GM21447 (cell line): ENCODE data around the gene AMBRA1.
"Not testable (repeated sequence)": the region's sequence is repeated elsewhere in the genome, so short reads cannot be mapped to it uniquely, and the experiment has no call there.

Source experiments
- ATAC-seq: cut with Tn5 transposase; IDR thresholded peaks from one replicate; pipeline ENCODE4 v1.9.1; 2021; ENCODE audit not compliant: unreplicated experiment

The AMBRA1 gene

DNA sequence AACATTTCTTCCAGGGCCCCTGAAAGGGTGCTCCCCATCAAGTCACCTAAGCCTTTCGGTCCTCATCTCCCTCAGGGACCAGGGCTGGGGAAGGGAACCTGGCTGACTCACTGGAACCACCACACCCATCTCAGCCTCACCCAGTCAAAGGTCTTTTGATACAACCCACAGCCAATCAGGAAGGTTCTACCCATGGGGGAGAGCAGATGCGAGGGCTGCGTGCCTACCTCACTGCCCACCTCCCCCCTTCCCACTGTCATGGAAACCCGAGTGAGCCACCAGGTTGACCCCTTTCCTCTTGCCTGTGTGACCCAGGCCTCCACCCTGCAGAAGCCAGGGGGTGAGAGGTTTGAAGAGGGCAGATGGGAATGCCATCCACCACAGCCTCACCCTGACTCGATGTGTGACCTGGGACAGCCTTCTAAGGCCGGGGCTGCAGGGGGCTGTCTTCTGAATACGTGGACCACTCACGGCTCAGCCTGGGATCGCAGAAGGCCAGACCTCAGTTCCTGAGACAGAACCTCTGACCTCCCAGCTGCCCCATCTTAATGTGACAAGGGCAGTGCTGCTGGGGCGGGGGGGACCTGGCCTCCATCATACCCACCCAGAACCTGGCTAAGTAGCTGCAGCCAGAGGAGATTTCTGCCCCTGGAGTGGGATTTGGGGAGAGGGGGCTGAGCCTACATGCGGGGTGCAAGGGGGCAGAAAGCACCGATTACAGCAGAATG lies 209.7 kb downstream of the AMBRA1 start:
- no peak for ATAC-seq

DNA sequence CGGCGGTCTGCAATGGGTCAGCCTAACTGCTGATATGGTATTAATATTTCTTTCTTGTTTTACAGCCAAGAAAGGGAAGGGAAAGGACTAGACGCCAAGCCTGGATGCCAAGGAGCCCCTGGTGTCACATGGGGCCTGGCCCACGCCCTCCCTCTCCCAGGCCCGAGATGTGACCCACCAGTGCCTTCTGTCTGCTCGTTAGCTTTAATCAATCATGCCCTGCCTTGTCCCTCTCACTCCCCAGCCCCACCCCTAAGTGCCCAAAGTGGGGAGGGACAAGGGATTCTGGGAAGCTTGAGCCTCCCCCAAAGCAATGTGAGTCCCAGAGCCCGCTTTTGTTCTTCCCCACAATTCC lies 210.4 kb downstream of the AMBRA1 start:
- no peak for ATAC-seq

DNA sequence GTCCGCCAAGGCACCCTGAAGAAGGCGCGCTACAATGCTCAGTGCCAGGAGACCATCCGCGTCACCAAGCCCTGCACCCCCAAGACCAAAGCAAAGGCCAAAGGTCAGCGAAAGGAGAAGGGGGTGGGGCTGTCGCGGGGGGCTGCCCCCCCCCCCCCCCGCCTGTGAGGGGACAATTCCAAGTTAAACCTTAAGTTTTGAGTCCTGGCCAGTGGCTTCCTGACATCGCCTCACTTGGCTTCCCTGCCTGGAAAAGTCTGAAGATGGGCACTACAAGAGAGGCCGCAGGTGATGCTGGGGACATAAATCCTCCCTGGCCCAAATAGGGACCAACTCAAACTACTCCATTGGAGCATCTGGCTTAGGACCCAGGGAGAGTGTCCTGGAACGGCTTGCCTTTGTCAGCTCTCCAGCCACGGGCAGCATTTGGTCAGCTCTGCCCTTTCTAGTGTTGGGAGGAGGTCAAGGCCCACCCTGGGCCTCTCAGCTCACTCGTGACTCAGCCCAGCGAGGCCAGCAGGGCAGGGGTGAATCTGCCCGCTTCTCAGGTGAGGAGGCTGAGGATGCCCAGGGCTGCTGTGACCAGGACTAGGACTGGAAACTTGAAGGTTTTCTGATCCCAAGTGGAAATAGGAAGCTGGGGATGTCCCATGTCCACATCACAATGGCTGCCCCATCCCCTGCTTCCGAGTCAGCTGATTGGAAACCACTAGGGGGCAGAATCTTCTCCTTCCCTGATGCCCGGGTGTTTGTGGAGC lies 211.0 kb downstream of the AMBRA1 start:
- ATAC-seq: no peak

DNA sequence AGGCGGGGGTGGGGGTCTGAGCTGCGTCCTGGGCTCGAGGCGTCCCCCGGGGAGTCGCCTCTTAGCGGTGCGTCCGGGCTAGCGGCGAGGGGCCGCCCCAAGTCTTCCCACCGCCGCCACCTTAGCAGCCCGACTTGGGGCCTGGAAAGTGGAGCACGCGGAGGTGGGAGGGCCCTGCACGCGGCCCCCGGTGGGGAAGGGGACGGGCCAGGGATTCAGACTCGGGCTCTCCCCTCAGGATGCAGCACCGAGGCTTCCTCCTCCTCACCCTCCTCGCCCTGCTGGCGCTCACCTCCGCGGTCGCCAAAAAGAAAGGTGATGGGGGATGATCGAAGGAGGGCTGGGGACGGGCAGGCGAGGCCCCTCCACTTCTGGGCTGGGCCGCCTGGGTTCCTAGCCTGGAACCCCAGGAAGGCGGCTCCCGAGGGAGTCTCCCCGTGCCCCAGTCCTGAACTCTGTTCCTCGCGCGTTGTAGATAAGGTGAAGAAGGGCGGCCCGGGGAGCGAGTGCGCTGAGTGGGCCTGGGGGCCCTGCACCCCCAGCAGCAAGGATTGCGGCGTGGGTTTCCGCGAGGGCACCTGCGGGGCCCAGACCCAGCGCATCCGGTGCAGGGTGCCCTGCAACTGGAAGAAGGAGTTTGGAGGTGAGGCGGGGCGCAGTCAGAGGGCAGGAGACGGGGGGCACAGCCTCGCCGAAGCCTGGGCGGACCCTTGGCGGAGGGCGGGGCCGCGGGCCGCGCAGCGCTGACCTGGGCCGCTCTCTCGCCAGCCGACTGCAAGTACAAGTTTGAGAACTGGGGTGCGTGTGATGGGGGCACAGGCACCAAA lies 211.8 kb downstream of the AMBRA1 start:
- no peak for ATAC-seq

DNA sequence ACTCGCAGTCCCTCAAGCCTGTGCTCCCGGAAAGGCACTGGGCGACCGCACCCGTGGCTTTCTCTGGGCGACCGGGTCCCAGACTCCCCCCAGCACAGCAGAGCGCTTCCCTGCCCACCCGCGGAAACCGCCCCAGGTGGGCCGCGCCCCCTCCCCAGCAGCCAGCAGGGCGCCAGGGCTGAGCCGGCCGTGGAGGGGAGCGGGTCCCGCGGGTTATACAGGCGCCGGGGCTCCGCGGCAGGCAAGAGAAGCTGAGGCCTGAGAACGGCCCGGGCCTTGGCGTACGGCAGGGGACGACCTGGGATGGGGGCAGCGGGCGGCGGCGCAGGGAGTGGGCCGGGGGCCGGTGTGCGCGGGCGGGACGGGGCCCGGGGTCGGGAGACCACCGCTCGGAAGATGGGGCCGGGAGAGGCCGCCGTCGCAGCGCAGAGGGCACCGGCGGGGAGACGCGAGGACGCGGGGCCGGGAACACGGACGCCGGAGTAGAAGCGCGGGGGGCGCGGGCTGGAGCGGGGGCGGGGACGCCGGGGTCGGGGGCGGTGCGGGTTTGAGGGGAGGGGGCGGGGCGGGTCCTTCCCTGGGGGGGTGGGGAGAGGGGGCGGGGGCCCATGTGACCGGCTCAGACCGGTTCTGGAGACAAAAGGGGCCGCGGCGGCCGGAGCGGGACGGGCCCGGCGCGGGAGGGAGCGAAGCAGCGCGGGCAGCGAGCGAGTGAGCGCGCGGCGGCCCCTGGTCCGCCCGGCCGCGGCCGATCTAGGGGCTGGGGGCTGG lies 212.6 kb downstream of the AMBRA1 start, which contains the start of gene MDK:
Gene MDK (plus strand): TSS at position 622 of the 771 bp plus-strand sequence. CDS start 389 bp downstream, outside the sequence.
- peak; percentile 9 for ATAC-seq

DNA sequence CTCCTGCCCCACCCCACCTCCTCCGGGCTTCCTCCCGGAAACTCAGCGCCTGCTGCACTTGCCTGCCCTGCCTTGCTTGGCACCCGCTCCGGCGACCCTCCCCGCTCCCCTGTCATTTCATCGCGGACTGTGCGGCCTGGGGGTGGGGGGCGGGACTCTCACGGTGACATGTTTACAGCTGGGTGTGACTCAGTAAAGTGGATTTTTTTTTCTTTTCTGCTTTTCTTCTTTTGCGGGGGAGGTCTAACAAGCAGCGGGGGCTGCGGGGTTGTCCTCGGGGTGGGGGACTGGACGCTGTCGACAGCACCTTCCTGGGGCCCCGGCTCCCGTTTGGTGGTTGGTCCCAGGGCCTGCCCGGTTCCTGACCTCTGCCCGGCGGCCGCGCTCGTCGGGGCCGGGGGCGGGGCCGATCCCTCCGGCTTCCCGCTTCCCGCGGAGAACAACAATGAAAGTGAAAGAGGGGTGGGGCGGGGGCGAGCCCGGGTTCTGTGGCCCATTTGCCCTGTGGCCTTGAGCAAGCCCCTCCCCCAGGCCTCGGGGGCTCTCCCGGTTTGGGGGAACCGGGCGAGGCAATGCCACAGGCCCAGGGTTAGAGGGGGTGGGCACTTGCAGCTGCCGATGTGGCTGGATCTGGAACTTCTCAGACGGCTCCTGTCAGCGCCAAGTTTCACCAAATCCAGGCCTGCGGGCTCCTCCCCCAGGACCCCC lies 213.3 kb downstream of the AMBRA1 start:
- peak; percentile 43 for ATAC-seq

DNA sequence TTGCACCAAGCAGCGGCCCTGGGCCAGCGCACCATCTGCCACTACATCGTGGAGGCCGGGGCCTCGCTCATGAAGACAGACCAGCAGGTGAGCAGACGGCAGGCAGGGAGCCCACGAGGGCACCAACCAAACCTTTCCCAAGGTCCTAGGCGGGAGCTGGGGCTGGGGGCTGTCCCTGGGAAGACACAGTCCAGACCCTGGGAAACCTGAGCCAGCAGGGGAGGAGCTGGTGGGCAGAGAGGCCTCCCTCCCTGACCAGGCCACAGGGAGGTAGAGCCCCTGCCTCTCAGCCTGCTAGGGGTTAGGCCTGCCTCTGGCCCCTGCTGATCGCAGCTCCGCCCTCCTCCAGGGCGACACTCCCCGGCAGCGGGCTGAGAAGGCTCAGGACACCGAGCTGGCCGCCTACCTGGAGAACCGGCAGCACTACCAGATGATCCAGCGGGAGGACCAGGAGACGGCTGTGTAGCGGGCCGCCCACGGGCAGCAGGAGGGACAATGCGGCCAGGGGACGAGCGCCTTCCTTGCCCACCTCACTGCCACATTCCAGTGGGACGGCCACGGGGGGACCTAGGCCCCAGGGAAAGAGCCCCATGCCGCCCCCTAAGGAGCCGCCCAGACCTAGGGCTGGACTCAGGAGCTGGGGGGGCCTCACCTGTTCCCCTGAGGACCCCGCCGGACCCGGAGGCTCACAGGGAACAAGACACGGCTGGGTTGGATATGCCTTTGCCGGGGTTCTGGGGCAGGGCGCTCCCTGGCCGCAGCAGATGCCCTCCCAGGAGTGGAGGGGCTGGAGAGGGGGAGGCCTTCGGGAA lies 214.1 kb downstream of the AMBRA1 start:
- ATAC-seq: not testable (repeated sequence)

DNA sequence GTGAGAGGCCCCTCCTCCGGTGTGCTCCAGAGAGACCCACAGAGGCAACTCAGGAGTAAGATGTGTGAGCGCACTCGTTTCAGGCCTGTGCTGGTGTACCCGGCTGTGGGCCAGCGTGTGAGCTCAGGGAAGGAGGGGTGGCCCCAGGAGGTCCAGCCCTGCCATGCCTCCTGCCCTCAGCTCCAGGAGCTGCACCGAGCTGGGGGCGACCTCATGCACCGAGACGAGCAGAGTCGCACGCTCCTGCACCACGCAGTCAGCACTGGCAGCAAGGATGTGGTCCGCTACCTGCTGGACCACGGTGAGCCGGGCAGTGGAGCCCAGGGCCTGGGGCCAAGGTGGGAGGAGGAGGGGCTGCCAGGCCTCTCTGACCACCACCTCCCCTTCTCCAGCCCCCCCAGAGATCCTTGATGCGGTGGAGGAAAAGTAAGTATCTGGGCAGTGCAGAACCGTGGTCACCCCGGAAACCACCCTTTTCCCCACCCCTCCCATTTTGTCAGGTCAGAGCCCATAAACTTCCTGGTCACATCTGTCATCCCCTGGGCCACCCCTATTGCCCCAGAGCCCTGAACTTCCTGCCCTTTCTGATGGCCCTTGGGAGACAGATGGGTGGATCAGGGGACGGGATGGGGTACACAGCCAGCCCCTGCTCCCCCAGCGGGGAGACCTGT lies 214.9 kb downstream of the AMBRA1 start:
- ATAC-seq: no peak

DNA sequence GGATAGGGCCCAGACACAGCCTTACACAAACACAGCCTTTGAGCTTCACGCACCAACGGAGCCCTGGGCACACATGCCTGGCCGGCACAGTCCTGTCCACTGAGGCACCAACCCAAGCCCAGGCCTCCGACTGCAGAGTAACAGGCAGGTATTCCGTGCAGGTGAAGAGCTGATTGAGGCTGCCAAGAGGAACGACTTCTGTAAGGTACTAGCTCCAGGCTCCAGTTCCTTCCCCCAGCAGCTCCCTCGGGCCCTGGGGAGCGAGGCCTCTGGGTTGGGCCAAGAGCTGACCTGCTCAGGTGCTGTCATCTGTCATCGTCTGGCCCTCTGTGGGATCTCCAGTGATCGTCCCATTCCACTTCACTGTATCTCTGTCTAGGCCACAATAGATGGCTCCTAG lies 215.5 kb downstream of the AMBRA1 start:
- no peak for ATAC-seq

DNA sequence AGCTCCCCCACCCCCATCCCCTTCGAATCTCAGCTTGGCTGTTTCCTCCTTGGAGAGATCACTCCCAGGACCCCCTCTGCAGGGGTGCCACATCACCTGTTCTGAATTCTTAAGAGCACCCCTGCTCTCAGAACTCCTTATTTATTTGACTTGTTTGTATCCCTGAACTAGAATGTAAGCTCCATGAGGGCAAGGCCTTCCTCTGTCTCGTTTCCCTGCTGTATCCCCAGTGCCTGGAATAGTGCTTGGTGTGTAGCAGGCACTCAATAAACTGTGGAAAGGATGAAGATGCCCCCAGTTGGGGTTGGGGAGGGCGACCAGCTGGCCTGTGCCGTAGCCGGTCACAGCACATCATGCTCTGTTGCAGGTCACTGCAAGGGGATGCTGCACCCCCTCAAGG lies 216.0 kb downstream of the AMBRA1 start:
- ATAC-seq: no peak

DNA sequence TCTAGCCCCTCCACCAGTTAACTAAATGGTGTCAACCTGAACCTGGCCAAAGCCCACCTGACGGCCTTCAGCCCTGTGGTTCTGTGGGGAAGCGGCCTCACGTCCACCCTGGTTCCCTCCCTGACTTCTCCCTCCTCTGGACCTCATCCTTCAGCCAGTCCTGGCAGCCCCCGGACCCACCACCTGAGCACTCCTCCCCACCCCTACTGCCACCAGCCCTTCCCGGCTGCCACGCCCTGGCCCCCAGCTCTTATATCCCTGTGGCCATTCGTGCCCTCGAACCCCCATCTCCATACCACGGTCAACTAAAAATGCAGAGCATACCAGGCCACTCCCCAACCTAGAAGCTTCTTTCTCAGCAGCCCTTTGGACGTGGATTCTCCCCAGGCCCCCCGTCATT lies 216.5 kb downstream of the AMBRA1 start:
- no peak for ATAC-seq

DNA sequence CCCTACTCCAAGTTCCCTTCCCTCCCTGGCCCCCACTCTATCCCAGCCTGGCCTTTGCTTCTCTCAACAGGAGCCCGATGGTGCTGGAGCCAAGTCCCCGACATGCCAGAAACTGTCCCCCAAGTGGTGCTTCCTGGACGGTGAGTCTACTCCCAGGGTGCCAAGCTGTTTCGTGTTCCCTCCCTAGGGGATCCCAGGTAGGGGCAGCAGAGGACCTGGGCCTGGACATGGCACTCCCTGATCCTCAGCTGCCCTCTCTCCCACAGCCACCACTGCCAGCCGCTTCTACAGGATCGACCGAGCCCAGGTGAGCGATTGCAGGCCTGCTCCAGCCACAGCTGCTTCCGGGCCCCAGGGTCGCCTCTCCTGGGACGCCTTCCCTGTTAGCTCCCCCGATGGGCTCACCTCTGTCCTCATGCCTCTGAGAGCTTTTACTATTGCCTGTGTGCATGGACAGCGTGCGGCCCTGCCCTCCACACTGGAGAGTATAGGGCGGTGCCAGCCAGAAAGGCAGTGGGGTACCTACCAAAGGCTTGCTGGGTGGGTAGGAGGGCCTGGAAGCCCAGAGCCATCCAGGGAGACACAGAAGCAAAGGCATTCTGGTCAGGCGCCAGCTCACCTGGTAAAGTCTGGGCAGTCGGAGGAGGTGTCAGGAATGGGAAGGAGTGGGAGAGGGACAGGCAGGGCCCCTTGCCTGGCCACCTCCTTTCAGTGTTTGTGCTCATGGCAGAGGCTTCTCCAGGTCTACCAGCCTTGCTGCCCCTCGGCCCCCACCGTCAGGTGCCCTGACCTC lies 217.4 kb downstream of the AMBRA1 start:
- ATAC-seq: no peak

DNA sequence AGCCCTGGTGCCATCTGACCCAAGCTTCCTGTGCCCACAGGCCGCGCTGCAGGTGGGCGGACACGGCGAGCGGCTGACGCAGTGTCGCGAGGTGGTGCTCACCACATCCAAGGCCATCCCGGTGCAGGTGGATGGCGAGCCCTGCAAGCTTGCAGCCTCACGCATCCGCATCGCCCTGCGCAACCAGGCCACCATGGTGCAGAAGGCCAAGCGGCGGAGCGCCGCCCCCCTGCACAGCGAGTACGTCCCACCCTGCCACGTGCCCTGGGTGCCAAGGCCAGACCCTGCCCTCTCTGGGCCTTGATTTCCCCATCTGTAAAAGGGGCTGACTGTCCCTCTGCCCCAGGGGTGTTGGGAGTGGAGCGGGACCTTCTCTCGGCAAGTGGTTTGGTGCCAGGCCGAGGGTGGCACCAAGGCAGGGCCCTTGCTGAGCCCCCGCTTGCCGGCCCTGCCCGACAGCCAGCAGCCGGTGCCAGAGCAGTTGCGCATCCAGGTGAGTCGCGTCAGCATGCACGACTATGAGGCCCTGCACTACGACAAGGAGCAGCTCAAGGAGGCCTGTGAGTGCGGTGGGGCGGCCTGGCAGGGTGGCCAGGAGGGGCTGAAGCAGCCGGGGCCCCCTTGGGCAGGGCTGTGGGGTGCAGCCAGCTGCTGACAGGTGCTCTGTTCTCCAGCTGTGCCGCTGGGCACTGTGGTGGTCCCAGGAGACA lies 218.3 kb downstream of the AMBRA1 start:
- ATAC-seq: no peak

DNA sequence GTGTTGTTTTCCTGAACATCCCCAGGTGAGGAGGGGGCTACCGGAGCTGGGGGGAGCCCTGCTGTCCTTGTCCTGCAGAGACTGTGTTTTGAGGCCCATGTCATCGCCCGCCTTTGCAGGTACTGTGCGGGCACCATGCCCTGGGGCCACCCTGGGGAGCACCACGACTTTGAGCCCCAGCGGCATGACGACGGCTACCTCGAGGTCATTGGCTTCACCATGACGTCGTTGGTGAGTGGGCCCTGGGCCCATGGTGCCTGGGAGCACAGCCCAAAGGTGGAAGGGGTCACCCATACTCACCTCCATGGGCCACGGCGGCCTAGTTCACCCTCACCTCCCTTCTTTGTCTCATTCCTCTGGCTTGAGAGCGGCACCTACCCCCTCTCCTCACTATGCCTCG lies 219.0 kb downstream of the AMBRA1 start:
- no peak for ATAC-seq

DNA sequence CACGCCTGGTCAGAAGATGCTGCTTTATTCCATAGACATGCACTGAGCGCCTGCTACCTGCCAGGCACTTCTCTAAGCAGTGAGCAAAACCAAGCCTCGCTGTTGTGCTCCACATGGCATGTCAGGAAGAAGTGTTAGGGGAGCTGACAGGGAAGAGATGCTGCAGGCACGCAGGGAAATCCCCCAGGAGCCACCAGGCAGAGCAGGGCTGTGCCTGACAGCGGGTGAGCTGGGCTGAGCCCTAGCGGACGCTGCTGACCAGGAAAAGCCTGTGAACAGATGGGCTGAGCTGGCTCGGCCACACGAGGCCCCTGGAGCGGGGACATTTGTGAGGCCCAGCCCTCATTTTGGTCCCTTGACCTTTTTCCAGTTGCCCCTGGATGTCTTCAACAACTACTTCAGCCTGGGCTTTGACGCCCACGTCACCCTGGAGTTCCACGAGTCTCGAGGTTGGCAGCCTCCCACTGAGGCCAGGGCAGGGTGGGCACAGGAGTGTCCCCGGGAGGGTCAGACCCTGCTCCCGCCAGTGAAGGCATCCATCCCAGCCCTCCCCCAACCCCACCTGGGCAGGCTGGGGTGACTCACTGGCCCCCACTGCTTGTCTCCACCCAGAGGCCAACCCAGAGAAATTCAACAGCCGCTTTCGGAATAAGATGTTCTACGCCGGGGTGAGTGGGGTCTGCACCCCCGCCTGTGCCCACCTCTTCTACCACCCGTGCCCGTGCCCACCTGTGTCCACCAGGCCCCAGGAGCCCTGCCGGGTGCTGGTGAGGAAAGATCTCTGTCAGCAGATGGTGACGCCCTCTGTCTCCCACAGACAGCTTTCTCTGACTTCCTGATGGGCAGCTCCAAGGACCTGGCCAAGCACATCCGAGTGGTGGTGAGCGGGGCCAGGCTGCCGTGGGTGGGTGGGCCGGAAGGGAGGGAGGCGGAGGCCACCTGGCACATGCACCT lies 219.8 kb downstream of the AMBRA1 start:
- ATAC-seq: no peak

DNA sequence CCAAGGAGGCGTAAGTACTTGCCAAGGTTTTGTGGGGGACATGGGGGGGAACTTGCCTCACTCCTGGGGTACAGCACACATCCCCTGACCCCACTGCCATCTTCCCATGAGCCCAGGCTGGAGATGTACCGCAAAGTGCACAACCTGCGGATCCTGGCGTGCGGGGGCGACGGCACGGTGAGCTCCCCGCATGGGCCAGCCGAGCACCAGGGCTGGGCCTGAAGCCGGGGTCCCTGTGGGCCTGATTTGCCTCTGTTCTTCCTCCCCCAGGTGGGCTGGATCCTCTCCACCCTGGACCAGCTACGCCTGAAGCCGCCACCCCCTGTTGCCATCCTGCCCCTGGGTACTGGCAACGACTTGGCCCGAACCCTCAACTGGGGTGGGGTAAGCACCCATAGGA lies 221.3 kb downstream of the AMBRA1 start:
- ATAC-seq: not testable (repeated sequence)
